Uterus (tissue), 2 donors: ENCODE data around the gene TPM2.

ENCODE experiments used
- POLR2A ChIP-seq, 2 donors: fragments of 450-650 bp; IDR thresholded peaks; one replicate each; pipeline ENCODE4 v1.6.1; 2016; ENCODE audit warnings: antibody characterized with exemption in 2 of 2, mild to moderate bottlenecking in 1 of 2, moderate library complexity in 1 of 2
- TF ChIP-seq, protein P1 (sequence below), 4 experiments: fragments of 200-600 bp in 2 of 4; fragments of 450-650 bp in 2 of 4; sonication (generic) in 2 of 4; IDR thresholded peaks; one replicate each; pipeline ENCODE4 v1.5.1; 2016 to 2019; ENCODE audit warnings: antibody characterized with exemption in 4 of 4, mild to moderate bottlenecking in 2 of 4, moderate library complexity in 1 of 4

DNA sequence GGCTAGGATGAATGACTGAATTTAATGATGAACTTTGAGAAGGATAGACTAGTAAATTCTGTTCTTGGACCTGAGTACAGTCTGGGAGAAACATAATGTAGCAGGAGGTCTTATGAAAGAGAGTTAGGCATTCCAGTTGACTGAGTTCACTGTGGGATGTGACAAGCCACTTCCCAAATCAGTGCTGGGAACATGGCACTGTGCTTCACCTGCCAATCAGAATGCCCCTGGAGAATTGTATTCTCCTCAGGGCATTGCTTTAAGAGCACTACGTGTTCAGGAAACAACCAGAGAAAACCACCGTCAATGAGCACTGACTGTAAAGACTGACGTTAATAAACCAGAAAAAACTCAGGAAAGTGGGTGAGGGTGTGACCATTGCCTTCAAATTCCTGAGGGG, 30.4 kb downstream of the TPM2 start:
- TF ChIP-seq, protein P1, sequence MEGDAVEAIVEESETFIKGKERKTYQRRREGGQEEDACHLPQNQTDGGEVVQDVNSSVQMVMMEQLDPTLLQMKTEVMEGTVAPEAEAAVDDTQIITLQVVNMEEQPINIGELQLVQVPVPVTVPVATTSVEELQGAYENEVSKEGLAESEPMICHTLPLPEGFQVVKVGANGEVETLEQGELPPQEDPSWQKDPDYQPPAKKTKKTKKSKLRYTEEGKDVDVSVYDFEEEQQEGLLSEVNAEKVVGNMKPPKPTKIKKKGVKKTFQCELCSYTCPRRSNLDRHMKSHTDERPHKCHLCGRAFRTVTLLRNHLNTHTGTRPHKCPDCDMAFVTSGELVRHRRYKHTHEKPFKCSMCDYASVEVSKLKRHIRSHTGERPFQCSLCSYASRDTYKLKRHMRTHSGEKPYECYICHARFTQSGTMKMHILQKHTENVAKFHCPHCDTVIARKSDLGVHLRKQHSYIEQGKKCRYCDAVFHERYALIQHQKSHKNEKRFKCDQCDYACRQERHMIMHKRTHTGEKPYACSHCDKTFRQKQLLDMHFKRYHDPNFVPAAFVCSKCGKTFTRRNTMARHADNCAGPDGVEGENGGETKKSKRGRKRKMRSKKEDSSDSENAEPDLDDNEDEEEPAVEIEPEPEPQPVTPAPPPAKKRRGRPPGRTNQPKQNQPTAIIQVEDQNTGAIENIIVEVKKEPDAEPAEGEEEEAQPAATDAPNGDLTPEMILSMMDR (IDR thresholded peaks at IDR 0.05) = no peak
- TF ChIP-seq POLR2A (IDR thresholded peaks at IDR 0.05) = peak in 1 of 2 donors; percentile 19
